GM21367 (cell line): Measurements from ENCODE around the gene PCDH15.

Experiments used
- ATAC-seq: cut with Tn5 transposase; IDR thresholded peaks from one replicate; pipeline ENCODE4 v1.9.1; 2021; ENCODE audit not compliant: unreplicated experiment

The PCDH15 gene

DNA sequence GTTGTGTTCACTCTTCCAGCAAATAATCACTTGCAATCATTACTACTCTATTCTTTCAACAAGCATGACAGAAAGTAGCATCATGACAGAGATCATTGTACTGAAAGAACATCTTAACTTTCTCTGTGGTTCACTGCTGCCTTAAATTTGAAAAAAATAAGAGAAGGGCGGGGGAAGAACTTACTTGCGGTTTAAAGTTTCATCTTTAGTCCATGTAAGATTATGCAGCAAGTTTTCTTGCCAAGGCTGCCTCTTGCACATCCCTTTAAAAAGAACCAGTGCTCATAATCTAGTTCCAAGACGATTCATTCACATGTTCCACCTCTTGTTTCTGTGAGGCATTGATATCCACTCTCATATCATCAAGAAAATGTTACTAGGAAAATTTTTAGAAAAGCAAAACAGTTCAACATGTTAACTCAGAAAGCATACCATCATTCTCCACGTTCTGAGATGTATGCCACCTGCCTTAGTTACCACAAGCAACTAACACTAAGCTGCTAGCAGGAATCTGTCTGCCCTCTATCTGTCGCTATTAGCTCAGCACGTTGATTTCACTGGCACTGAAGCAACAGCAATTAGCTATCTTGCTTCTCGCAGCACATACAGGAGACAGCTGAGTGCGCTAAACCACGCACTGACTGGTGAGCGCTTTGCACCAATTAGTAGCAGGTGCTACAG, at the start of gene PCDH15:
TSS of gene PCDH15 (minus strand) at position 491 of the 681 bp plus-strand sequence. CDS start 136,969 bp downstream, outside the sequence.
- no peak for ATAC-seq

DNA sequence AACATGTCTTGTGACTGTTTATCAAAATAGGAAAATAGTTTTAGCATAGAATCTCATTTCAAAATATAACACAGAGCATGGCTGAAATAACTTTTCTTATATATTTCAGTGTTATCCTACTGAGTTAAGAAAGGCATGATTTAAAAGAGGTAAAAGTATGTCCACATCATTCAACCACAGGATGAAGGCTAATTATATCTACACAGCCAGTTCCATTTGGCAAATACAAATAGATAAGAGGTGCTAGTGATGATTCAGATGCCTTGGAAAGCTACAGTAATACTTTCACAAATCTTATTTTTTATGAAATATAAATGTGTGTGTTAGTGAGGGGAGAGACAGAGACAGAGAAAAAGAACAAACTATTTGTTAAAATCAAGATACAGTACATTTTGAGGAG, 42.9 kb upstream of the PCDH15 start:
- ATAC-seq, result no peak

DNA sequence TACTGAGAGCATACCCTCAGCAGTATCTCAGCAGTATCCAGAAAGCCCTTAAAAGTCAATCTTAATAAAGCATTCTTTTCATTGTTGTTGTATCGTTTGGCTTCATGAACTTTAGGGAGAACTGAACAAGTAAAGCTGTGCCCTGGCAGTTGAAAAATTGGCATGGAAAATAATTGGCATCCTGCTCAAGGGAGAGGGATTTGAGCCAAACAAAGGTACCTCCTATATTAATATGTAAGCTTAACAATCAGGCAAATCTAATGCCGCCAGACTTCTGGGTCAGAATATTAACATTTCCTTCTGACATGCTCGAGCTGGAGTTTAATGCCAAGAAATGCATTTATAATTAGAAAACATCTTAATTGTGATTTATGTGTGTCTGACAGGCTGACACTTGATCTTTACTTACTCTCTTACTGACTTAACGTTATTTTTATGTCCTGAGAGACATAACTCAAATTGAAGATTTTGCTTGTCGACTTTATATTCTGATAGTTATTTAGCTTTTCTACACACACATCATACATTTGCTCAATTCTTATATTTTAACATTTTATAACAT, 42.1 kb upstream of the PCDH15 start:
- ATAC-seq, result no peak

DNA sequence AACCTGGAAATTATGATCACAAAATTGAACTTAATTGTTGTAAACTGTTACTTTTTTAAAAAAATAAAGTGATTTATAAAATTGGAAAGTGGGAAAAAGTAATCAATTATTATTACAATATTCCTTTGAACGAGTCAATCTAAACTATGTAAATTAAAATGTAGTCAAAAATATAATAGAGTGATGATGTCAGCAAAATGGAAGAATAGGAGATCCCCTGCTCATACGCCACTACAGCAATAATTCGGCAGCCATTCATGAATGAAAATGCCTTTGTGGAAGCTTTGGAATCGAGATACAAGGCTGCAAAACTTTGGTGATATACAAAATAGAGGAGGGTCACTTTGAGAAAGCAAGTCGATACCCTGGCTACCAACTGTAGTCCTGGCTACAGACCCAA, 36.4 kb upstream of the PCDH15 start:
- ATAC-seq, result no peak

DNA sequence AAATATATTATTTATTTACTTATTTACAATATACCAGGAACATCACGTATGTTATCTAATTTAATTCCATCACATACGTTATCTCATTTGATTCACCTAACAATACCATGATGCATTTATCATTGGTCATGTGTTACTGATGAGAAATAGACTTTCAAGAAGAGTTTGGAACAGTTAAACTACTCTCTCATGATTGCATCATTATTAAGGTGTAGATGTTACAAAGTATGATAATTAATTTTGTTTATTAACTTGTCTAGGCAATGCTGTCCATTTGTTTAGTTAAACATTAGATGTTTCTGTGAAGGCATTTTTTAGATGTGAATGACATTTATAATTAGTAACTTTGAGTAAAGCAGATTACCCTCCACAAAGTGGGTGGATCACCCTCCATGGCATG, 32.0 kb upstream of the PCDH15 start:
- ATAC-seq, result no peak

DNA sequence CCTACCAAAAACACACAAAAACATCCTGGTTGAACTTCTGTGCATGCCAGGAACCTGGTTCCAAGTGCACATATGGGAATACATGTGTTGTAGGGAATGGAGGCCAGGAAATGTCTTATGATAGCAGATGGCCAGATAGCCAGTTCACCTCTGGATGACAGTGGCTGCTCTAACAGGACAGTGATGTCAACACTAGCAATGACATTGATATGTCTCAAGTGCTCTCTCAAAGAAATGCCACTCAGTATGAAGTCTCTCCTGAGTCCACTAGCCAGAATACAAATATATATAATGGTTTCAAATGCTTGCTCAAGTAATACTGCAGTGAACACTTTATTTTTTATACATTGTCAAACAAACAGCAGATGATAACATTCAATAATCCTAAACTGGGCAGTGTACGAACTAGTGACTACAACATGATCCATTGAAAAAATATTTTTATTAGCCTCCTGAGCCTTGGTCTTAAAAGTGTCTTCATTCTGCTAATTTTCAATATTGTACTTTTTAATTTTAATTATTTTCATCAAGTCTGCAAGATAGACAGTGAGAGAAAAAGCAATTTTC, 26.0 kb upstream of the PCDH15 start:
- no peak for ATAC-seq

DNA sequence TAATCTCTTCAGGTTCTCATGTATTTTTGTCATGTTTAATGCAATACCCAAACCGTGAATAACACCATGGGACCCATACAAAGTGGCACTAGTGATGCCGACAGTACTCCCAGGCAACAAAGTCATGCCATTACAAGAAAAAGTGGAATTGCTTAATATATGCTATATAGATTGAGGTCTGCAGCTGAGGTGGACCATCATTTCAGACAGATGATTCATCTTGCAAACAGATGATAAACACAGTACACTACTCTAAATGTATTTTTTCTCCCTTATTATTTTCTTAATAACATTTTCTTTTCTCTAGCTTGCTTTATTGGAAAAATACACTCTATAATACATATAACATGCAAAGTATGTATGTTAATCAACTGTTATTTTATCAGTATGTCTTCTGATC, 14.6 kb upstream of the PCDH15 start:
- ATAC-seq, result no peak

DNA sequence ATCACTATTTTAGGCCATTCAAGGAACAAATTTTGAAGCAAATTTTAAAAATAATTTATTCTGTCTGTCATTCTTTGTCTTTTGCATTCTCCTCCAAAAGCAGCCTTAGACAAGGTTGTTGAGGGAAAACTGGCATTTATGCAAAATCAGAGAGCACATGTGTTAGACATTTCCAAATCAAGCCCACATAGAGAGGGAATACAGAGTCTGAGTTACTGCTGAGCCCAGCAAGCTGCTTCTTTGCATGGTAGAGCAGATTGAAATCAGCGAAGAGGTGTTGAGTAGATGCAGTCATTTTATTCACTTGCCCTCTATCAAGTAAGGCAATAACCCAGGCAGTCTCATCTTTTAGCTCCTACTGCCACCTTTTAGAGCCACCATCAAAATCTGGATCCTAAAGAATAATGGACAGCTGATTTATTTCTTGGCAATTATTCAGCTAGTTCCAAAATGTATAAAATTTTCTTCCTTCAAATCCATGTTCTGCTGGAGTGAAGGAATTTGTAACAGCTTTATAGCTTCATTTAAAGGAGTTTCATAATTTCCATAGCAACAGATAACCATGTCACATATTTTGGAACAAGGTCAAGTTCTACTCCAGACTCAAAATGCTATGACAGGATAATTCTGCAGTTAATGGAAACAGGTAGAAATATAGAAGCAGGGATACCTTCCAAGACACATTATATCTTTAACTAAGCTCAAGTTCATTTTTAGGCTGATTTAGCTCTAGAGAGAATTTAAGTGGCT, 7.3 kb upstream of the PCDH15 start:
- ATAC-seq, result no peak

DNA sequence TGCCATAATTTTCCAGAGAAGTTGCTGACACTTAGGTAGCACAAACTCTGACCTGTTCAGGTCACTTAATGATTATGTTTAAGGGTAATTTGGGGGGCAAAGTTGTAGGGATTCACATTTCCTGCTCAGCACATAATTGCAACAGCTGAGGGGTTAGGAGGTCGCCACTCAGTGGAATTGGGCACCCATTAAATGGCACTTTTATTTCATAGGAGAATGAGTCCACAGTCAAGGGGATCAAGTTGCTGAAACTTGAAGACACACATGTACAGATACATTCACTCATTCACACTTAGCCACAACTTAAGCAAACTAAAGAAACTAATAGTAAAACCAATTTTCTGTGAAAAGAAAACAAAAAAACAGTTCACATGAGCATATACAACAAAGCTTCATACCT, 1.5 kb downstream of the PCDH15 start:
- no peak for ATAC-seq

DNA sequence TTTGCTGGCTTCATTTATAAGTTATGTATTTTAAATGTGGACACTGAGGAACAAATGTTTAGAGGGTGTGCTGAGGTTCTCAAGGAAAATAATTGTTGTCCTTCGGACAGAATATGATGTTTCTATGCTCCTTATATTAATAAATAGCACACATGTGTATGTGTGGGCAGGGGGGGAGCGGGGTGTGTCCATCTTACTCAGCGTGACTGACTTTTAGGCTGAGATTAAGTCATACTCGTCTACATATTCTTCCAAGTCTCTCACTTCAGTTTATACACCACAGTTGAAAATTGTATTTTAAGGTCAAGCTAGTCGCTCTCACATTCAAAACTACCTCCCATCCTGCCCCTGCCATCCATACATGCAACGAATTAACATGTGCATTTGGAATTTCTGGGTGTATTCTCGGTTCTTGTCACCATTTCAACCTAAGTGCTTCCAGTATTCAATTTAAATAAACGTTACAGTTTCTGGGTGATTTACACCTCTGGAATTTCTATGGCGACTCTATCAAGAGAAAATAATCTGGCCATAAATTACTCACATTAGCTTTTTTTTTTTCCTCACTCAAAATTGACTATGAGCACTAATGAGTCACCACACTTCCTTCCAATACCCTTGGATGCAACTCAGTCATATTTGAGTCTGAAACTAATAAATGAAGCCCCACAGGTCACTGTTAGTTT, 3.3 kb downstream of the PCDH15 start:
- no peak for ATAC-seq

DNA sequence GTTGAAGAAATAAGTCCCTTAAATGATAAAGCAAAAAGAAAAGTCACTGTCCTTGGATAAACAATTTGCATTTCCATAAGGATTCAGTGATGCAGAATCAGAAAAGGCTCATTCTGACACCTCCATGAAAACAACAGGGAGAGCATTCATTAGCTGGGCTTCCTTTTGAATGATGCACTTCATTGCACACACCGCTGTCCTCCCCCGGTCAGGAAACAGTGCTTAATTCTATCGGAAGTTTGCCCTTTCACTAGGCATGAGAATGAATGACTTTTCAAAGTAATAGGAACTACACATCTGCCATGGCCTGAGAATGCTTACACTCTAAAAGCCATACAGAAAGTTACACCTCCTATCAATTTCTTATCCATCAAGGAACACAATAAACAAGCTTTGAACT, 4.2 kb downstream of the PCDH15 start:
- ATAC-seq, result no peak

DNA sequence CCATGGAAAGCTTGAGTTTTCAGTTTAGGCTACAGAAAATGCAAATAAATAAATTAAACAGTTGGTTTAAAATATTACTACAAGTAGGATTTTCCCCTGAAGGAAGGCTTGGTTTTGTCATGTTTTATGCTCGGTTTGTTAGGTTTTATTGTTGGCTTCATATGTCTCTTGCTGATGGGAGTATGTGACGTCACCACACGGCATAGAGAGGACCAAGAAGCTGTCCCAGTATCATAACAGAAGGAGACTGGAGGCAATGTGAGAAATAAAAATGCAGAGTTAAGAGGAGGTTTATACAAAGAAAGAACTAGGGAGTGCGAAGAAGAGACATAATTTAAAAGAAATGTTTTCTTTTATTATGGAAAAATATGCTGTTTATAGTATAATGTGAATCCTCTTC, 24.4 kb downstream of the PCDH15 start:
- no peak for ATAC-seq

DNA sequence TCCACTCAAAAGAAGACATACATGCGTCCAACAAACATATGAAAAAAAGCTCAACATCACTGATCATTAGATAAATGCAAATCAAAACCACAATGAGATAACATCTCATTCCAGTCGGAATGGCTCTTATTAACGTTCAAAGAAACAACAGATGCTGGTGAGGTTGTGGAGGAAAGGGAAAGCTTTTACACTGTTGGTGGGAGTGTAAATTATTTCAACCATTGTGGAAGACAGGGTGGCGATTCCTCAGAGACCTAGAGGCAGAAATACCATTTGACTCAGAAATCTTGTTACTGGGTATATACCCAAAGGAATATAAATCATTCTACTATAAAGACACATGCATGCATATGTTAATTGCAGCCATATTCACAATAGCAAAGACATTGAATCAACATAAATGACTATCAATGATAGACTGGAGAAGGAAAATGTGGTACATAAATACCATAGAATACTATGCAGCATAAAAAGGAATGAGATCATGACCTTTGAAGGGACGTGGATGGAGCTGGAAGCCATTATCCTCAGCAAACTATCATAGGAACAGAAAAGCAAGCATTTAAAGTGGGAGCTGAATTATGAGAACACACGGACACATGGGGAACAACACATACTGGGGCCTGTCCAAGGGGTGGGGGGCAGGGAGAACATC, 28.4 kb downstream of the PCDH15 start:
- no peak for ATAC-seq

DNA sequence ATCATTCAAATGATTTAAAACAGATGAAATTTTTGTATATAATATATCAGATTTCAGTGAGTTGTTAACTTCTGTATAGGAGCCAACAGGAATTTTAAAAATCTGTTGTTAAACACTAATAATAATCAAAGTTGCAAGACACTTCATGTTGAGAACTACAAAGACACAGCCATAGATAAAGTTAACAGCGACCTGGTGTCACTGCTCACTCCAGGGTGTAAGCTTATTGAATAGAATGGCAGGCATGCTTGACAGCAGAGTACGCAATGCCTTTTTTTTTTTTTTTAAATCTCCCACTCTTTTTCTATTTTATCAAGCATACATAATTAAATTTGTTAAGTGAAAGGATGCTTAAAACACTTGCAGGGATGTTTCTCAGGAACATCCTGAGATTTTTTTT, 32.0 kb downstream of the PCDH15 start:
- ATAC-seq, result no peak

DNA sequence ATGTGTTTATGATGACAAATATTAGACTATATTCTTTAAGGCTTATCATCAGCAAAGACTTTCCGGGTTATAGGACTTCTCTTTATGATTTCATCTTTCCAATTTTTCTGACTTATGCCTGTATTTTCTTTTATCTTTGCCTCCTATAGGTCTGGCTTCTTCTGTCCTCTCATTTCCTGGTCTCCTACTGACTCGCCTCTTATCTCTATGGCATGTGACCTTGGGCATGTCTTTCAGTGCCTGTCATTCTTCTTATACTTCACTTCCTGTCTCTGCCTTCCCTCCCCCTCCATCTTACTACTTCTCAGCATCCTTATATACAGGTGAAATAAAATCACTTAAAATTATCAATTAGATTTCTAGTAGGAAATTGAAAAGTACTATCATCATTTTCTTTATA, 42.2 kb downstream of the PCDH15 start:
- ATAC-seq, result no peak

DNA sequence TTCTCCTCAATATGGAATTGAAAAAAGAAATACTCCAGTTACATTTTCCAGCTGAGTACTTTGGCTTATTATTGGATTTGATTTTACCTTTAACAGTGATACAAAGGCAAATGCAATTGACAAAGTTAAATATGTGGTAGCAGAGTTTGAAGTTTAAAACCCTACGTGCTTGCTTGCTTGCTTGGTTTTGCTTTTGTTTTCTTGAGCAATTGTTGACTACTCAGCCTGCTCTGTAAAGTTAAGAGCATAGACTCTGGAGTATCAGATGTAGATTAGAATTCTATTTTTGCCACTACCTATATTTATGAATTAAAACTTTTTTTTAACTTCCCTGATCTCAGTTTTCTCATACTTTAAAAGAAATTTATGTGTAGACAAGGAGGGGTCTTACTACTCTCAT, 51.4 kb downstream of the PCDH15 start:
- no peak for ATAC-seq

DNA sequence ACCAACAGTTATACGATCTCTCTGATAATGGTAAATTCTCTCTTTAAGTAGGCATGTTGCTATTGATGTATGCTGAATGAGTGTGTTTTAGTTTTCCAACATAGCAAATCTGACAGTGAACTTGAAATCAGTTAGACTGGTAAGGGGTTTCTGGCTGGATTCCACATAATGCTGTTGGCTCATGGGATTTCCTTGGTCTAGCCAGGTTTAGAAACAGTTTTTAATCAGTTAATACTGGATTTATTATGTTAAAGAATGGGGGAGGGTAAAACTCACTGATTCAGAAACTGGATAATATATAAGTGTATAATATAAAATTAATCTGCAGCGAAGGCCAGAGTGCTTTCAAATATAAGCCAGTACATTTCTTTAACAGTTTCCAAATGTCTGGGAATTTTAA, 55.6 kb downstream of the PCDH15 start:
- ATAC-seq, result no peak

DNA sequence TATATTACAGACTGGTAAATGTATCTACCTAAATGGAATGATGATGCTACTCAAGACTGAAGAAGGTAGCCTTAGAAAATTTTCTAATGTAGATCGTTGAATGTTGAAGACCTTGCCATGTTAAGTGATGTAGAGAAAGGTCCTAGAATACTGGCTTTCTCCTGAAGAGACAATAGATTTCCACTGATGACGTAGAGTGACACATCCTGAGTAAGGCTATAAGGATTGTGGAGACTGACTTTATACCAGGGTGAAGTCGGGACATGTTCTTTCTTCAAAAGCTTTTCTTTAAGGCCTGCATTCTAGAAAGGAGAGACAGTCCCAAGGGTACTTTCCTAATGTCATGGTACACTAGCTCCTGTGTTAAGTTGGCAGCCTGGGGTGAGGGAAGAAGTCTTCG, 58.6 kb downstream of the PCDH15 start:
- ATAC-seq, result no peak

DNA sequence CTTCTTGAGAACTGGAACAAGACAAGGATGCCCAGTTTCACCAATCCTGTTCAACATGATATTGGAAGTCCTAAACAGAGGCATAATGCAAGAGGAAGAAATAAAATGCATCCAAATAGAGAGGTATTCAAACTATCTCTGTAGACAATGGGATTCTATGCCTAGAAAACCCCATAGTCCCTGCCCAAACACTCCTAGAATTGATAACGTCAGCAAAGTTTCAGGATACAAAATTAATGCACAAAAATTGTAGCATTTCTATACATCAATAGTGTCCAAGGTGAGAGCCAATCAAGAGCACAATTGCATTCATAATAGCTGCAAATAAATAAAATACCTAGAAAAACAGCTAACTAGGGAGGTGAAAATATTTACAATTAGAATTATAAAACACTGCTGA, 72.5 kb downstream of the PCDH15 start:
- no peak for ATAC-seq

DNA sequence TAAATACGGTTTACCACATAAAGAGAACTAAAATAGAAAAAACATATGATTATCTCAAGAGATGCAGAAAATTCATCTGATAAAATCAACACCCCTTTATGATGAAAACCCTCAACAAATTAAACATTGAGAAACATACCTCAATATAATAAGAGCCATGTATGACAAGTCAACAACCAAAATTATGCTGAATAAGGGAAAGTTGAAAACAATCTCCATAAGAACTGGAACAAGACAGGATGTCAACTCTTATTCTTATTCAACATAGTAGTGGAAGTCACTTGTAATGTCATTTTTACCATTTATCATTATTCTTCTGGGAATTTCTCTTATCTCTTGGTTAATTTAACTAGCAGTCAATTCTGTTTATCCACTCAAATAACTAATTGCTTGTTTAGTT, 79.0 kb downstream of the PCDH15 start:
- ATAC-seq, result no peak

DNA sequence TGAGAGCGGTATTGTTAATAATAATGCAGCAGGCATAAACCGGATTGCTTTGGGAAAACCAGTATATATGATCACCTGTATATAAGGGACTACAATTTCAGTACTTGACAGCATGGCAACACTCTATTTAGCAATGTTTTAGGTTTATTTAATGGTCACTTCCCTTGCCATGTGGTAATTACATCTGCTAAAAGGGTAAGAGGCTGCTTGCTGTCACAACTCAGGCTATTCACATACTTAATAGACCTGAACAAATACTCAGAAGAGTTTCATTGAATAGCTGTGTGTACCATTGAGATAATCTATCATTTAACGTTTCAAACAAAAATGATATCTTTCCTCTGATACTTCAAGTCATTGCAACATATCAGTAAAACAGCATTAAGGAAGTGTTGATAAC, 90.1 kb downstream of the PCDH15 start:
- no peak for ATAC-seq
